Lower lobe of right lung (tissue), 2 donors: Measurements from ENCODE around the gene RSPH1. TPM values are rescaled to one million over a fixed set of nuclear protein-coding genes. Genes with fewer than 3 reads are reported as not detected.
A peak's percentile ranks its signal among the peaks of the same experiment; 100 is the strongest.

Source experiments
- ATAC-seq, 2 donors: fragments of 200-7000 bp; cut with Tn5 transposase; one replicate each; pipeline ENCODE4 v1.9.1; 2020 to 2022; ENCODE audit warnings: mild to moderate bottlenecking in 2 of 2, moderate library complexity in 2 of 2
- DNase-seq: peaks from one replicate; pipeline ENCODE4 v3.0.0-alpha.2; 2020
- H3K27ac ChIP-seq: fragments of 200-600 bp; one replicate; pipeline ENCODE4 v1.8.0; 2022
- H3K27me3 ChIP-seq: fragments of 200-600 bp; one replicate; pipeline ENCODE4 v1.8.0; 2022; ENCODE audit warnings: low read depth
- H3K36me3 ChIP-seq: fragments of 200-600 bp; one replicate; pipeline ENCODE4 v1.8.0; 2022; ENCODE audit warnings: mild to moderate bottlenecking
- H3K4me1 ChIP-seq: fragments of 200-600 bp; one replicate; pipeline ENCODE4 v1.8.0; 2022
- H3K4me3 ChIP-seq: fragments of 200-600 bp; one replicate; pipeline ENCODE4 v1.8.0; 2022; ENCODE audit warnings: mild to moderate bottlenecking
- H3K9me3 ChIP-seq: fragments of 200-600 bp; one replicate; pipeline ENCODE4 v1.8.0; 2022
- CTCF ChIP-seq: fragments of 200-600 bp; IDR thresholded peaks from one replicate; pipeline ENCODE4 v1.8.0; 2022; ENCODE audit warnings: antibody characterized with exemption, mild to moderate bottlenecking
- intact Hi-C: fragments of 100-400 bp; cut with DNase I; formaldehyde crosslinking; loops from one replicate; pipeline ENCODE4 v1.11.0; 2022
- total RNA-seq: library from RNA; stranded (reverse); fragmentation: NEBNext Ultra II Directional; extraction: Animal tissue kit (Norgen Biotek cat#: 25700); gene quantifications from one replicate; pipeline ENCODE4 v1.2.1, GENCODE V29; 2021
- donor health status: DM: no; HTN: yes; CAD: no; lungs with severe emphysema.

RSPH1 gene
- total RNA-seq, 1 donor from 2014 or later = 18.1 TPM

GRCh38 chr21:42512346-42513034 is 16.5 kb upstream of the RSPH1 start:
- peak overlapping the region; percentile 84 for H3K27ac ChIP-seq
- H3K4me3 ChIP-seq = peak overlapping the region; percentile 55
- ATAC-seq = no peak
- peaks cover 34% of the 10 kb centered on the region for H3K4me1 ChIP-seq
- H3K27me3 ChIP-seq = no peaks in the 10 kb centered on the region
- no peaks in the 10 kb centered on the region for H3K9me3 ChIP-seq
- intact Hi-C loops = no loop called here
- no peak for TF ChIP-seq CTCF
- no peak for DNase-seq
- peaks cover 4% of the 10 kb centered on the region for H3K36me3 ChIP-seq

GRCh38 chr21:42509244-42509643 is 13.2 kb upstream of the RSPH1 start:
- no peak overlapping the region for H3K4me3 ChIP-seq
- H3K27me3 ChIP-seq = no peaks in the 10 kb centered on the region
- intact Hi-C loops = no loop called here
- H3K36me3 ChIP-seq = no peaks in the 10 kb centered on the region
- H3K4me1 ChIP-seq = peaks cover 9% of the 10 kb centered on the region
- H3K9me3 ChIP-seq = no peaks in the 10 kb centered on the region
- no peak for TF ChIP-seq CTCF
- DNase-seq (no peak), ATAC-seq (peak in 1 of 2 donors; percentile 59)
- peak overlapping the region; percentile 13 for H3K27ac ChIP-seq

- TF ChIP-seq CTCF = no peak
- H3K9me3 ChIP-seq = no peaks in the 10 kb centered on the region
- no peak overlapping the region for H3K4me3 ChIP-seq
- H3K27me3 ChIP-seq = no peaks in the 10 kb centered on the region
- DNase-seq (no peak), ATAC-seq (no peak)
- H3K4me1 ChIP-seq = peaks cover 9% of the 10 kb centered on the region
- no peak overlapping the region for H3K27ac ChIP-seq
- no peaks in the 10 kb centered on the region for H3K36me3 ChIP-seq
- intact Hi-C loops = no loop called here
These were observed 12.3 kb upstream of the RSPH1 start for GRCh38 chr21:42508371-42508770.

DNA sequence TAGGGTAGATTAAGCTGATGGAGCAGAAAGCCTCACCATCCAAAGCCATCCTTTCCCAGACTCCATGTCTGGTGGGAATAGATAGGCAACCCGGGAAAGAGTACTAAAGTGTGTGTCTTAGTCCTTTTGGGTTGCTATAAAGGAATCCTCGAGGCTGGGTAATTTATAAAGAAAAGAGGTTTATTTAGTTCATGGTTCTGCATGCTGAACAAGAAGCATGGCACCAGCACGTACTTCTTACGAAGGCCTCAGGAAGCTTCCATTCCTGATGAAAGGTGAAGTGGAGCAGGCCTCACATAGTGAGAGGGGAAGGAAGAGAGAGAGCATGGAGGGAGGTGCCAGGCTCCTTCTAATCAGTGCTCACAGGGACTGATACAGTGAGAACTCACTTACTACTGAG is 11.4 kb upstream of the RSPH1 start:
- no peaks in the 10 kb centered on the region for H3K36me3 ChIP-seq
- no peaks in the 10 kb centered on the region for H3K9me3 ChIP-seq
- H3K4me3 ChIP-seq = no peak overlapping the region
- TF ChIP-seq CTCF = no peak
- no peak overlapping the region for H3K27ac ChIP-seq
- intact Hi-C loops = no loop called here
- no peaks in the 10 kb centered on the region for H3K27me3 ChIP-seq
- DNase-seq = no peak
- no peak for ATAC-seq
- H3K4me1 ChIP-seq = no peaks in the 10 kb centered on the region

GRCh38 chr21:42505090-42505726 is 9.2 kb upstream of the RSPH1 start:
- Histone ChIP-seq H3K27ac (no peak overlapping the region), H3K36me3 (no peaks in the 10 kb centered on the region), H3K4me3 (no peak overlapping the region), H3K4me1 (no peaks in the 10 kb centered on the region), H3K9me3 (no peaks in the 10 kb centered on the region), H3K27me3 (no peaks in the 10 kb centered on the region)
- intact Hi-C loops = no loop called here
- ATAC-seq = peak in 1 of 2 donors; percentile 46
- DNase-seq = no peak
- TF ChIP-seq CTCF = no peak
